MM.1S (cell line): ENCODE data around the gene CA9.

ENCODE experiments used
- EZH2 ChIP-seq: fragments of 300-600 bp; sonication (generic); optimal IDR thresholded peaks from 2 replicates; pipeline ENCODE3; 2017; ENCODE audit warnings: low read depth, mild to moderate bottlenecking, antibody characterized with exemption, low read length, mixed read lengths
- TF ChIP-seq, protein P1 (sequence below): fragments of 300-600 bp; sonication (generic); IDR thresholded peaks from 2 replicates; pipeline ENCODE4 v1.5.1; 2016; ENCODE audit warnings: antibody characterized with exemption, low read length, mixed read lengths

DNA sequence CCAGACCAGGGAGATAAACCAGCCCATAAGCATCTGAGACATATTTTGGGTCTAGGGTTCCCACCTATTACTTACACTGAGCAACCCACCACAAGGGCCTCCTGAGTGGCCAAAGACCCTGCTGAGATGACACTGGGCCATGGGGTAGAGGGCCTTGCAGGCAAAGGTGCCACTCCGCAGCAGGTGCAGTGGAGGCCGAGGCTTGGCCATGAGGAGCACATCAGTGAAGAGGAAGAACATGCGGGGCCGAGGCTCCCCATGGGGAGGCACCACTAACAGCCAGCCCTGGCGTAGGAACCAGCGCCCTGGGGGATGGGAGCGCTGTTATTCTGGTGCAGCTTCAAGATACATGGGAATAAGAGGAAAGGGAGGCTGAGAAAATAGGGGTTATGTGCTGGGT, 11.3 kb upstream of the CA9 start:
- TF ChIP-seq EZH2, result no peak
- TF ChIP-seq, protein P1, sequence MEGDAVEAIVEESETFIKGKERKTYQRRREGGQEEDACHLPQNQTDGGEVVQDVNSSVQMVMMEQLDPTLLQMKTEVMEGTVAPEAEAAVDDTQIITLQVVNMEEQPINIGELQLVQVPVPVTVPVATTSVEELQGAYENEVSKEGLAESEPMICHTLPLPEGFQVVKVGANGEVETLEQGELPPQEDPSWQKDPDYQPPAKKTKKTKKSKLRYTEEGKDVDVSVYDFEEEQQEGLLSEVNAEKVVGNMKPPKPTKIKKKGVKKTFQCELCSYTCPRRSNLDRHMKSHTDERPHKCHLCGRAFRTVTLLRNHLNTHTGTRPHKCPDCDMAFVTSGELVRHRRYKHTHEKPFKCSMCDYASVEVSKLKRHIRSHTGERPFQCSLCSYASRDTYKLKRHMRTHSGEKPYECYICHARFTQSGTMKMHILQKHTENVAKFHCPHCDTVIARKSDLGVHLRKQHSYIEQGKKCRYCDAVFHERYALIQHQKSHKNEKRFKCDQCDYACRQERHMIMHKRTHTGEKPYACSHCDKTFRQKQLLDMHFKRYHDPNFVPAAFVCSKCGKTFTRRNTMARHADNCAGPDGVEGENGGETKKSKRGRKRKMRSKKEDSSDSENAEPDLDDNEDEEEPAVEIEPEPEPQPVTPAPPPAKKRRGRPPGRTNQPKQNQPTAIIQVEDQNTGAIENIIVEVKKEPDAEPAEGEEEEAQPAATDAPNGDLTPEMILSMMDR, result no peak
